NCI-H187 treated with DMSO at 0.1 percent for 48 hours (cell line): ENCODE measurements around the gene LDB2.

Source experiments
- DNase-seq: peaks from one replicate; lab custom pipeline; 2025; lab: John Stamatoyannopoulos, UW

The LDB2 gene

GRCh38 chr4:16483540-16483939 is 414.9 kb downstream of the LDB2 start:
- DNase-seq: no peak

DNA sequence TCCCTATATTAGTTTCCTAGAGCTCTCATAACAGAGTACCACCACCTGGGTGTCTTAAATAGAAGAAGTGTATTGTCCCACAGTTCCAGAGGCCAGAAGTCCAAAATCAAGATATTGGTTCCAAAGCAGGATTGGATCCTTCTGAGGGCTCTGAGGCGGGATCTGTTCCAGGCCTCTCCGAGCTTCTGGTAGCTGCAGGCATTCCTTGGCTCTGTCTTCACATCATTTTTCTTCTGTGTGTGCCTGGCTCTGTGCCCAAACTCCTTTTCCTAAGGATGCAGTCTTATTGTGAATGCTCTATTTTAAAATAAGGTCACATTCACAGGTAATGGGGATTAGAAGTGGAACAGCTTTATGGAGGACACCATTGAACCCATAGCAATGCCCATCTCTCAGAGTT is 418.4 kb downstream of the LDB2 start:
- DNase-seq: no peak

- DNase-seq: no peak
Measured at GRCh38 chr4:16472537-16472936, 425.9 kb downstream of the LDB2 start.

DNA sequence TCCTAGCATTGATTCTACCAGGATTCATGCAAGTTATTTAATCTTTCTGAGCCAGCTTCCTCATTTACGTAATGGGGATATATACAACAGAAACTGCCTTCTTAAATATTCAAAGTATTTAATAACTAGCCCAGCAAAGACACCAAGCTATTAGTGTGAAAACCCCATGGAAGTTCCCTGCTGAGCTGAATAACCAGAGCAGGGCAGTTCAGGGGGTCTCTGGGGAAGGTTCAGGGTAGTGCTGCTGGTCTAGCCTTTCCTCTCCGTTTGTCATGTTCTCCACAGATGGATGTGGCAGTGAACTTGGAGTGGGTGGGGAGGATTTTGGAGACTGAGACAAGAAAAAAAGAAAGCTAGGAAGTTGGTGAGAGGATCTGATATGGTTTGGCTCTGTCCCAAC is 431.4 kb downstream of the LDB2 start:
- no peak for DNase-seq

GRCh38 chr4:16466581-16466980 is 431.9 kb downstream of the LDB2 start:
- DNase-seq: no peak

GRCh38 chr4:16464651-16465050 is 433.8 kb downstream of the LDB2 start:
- DNase-seq: no peak

- no peak for DNase-seq
Measured at GRCh38 chr4:16462656-16463055, 435.8 kb downstream of the LDB2 start.

DNA sequence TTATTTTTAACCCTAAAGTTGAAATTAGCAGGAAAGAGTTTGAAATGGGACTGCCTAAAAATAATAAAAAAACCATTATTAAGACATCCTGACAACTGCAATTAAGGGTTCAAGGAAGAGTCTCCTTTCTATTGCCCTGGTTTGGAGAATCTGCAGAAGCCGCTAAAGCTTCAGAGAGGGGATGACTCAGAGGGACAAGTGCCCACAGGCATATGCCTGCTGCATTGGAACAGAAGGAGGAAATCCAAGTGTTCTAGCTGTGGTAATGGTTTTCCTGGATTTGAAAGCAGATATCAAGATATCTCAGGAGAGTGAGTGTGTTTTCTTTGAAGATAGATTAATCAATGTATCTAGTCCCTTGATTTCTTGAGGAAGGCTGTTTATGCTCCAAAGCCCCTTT is 437.1 kb downstream of the LDB2 start:
- DNase-seq: no peak

DNA sequence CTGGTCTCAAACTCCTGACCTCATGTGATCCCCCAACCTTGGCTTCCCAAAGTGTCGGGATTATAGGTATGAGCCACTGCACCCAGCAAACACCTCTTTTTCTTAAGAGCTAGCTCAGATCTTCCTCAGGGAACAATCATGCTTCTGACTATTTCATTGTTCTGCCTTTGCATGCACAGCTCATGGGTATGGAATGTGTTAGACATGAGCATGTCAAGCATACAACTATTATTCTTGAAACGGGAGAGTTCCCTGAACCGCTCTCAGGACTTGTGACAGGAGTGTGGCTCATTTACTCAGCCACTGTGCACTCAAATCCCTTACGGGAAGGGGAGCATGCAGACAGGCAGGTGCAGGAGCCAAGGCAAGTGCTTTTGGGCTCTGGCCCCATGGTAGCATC is 440.5 kb downstream of the LDB2 start:
- DNase-seq: no peak
